H9 (cell line): ENCODE results near the gene GRID2IP. TPM values are rescaled to one million over a fixed set of nuclear protein-coding genes. Genes with fewer than 3 reads are reported as not detected.

ENCODE experiments used
- DNase-seq: peaks from one replicate; pipeline ENCODE4 v3.0.0-alpha.2; 2017
- H2AFZ ChIP-seq: one replicate; pipeline ENCODE4 v1.6.1; 2013; ENCODE audit warnings: mild to moderate bottlenecking, low read length, control low read depth, moderate library complexity
- H2AK5ac ChIP-seq: 2 replicates; pipeline ENCODE4 v1.6.1; 2013; ENCODE audit warnings: low read length, control low read depth, mixed read lengths; ENCODE audit not compliant: insufficient read length
- H2BK120ac ChIP-seq: one replicate; pipeline ENCODE4 v1.6.1; 2013; ENCODE audit warnings: low read depth, mild to moderate bottlenecking, low read length, control low read depth, inconsistent platforms; ENCODE audit not compliant: poor library complexity, severe bottlenecking
- H2BK12ac ChIP-seq: 2 replicates; pipeline ENCODE4 v1.6.1; 2013; ENCODE audit warnings: low read length, control low read depth, mixed read lengths, low read depth; ENCODE audit not compliant: insufficient read length
- H2BK15ac ChIP-seq: 2 replicates; pipeline ENCODE4 v1.6.1; 2013; ENCODE audit warnings: low read depth, low read length, control low read depth
- H2BK20ac ChIP-seq: one replicate; pipeline ENCODE4 v1.6.1; 2013; ENCODE audit warnings: low read depth, mild to moderate bottlenecking, low read length, control low read depth, inconsistent platforms; ENCODE audit not compliant: poor library complexity, severe bottlenecking
- H2BK5ac ChIP-seq: 2 replicates; pipeline ENCODE4 v1.6.1; 2013; ENCODE audit warnings: low read length, control low read depth, mixed read lengths; ENCODE audit not compliant: insufficient read length
- H3K14ac ChIP-seq: 2 replicates; pipeline ENCODE4 v1.6.1; 2013; ENCODE audit warnings: low read length, control low read depth; ENCODE audit not compliant: insufficient read depth
- H3K18ac ChIP-seq: 2 replicates; pipeline ENCODE4 v1.6.1; 2013; ENCODE audit warnings: low read depth, mild to moderate bottlenecking, mixed read lengths, low read length, control low read depth; ENCODE audit not compliant: insufficient read length
- H3K23ac ChIP-seq: 2 replicates; pipeline ENCODE4 v1.6.1; 2013; ENCODE audit warnings: low read length, control low read depth, mixed read lengths, low read depth; ENCODE audit not compliant: insufficient read length
- H3K23me2 ChIP-seq: 2 replicates; pipeline ENCODE4 v1.6.1; 2013; ENCODE audit warnings: low read depth, mild to moderate bottlenecking, mixed read lengths, low read length, control low read depth; ENCODE audit not compliant: insufficient read length, poor library complexity, severe bottlenecking
- H3K27ac ChIP-seq: 2 replicates; pipeline ENCODE4 v1.5.1; 2013; ENCODE audit warnings: low read length, control low read depth, mixed read lengths, low read depth; ENCODE audit not compliant: insufficient read length
- H3K27me3 ChIP-seq: 2 replicates; pipeline ENCODE4 v1.6.1; 2013; ENCODE audit warnings: low read length, control low read depth, inconsistent platforms; ENCODE audit not compliant: insufficient read depth
- H3K4ac ChIP-seq: 2 replicates; pipeline ENCODE4 v1.6.1; 2013; ENCODE audit warnings: low read depth, mild to moderate bottlenecking, control low read depth, inconsistent platforms, low read length, moderate library complexity
- H3K4me1 ChIP-seq: 2 replicates; pipeline ENCODE4 v1.6.1; 2013; ENCODE audit warnings: low read length, control low read depth, inconsistent platforms; ENCODE audit not compliant: insufficient read depth
- H3K4me2 ChIP-seq: 2 replicates; pipeline ENCODE4 v1.6.1; 2013; ENCODE audit warnings: low read length, control low read depth, mixed read lengths; ENCODE audit not compliant: insufficient read length, insufficient read depth
- H3K56ac ChIP-seq: 2 replicates; pipeline ENCODE4 v1.6.1; 2013; ENCODE audit warnings: low read depth, mild to moderate bottlenecking, mixed read lengths, low read length, control low read depth; ENCODE audit not compliant: insufficient read length
- H3K79me1 ChIP-seq: 2 replicates; pipeline ENCODE4 v1.6.1; 2013; ENCODE audit warnings: low read depth, mild to moderate bottlenecking, moderate library complexity, low read length, control low read depth, inconsistent platforms; ENCODE audit not compliant: insufficient read depth, poor library complexity, severe bottlenecking
- H3K79me2 ChIP-seq: 2 replicates; pipeline ENCODE4 v1.6.1; 2013; ENCODE audit warnings: low read length, control low read depth, inconsistent platforms; ENCODE audit not compliant: insufficient read depth
- H3K9ac ChIP-seq: 2 replicates; pipeline ENCODE4 v1.6.1; 2013; ENCODE audit warnings: low read length, control low read depth, mixed read lengths; ENCODE audit not compliant: insufficient read length; ENCODE audit errors: extremely low read depth
- H3K9me3 ChIP-seq: one replicate; pipeline ENCODE4 v1.6.1; 2013; ENCODE audit warnings: low read depth, low read length, inconsistent platforms; ENCODE audit not compliant: control insufficient read depth
- H3T11ph ChIP-seq: one replicate; pipeline ENCODE4 v1.6.1; 2013; ENCODE audit warnings: mild to moderate bottlenecking, low read length, control low read depth, inconsistent platforms
- H4K20me1 ChIP-seq: one replicate; pipeline ENCODE4 v1.6.1; 2013; ENCODE audit not compliant: control insufficient read depth, insufficient read length, insufficient read depth
- H4K5ac ChIP-seq: 2 replicates; pipeline ENCODE4 v1.6.1; 2013; ENCODE audit warnings: low read depth, mild to moderate bottlenecking, mixed read lengths, low read length, control low read depth; ENCODE audit not compliant: insufficient read length
- H4K8ac ChIP-seq: replicated peaks from 2 replicates; pipeline ENCODE4 v1.6.1; 2013; ENCODE audit warnings: low read length, control low read depth, mixed read lengths, low read depth; ENCODE audit not compliant: insufficient read length
- H4K91ac ChIP-seq: 2 replicates; pipeline ENCODE4 v1.6.1; 2013; ENCODE audit warnings: low read depth, mild to moderate bottlenecking, moderate library complexity, mixed read lengths, low read length, control low read depth; ENCODE audit not compliant: insufficient read length
- H3K27ac Mint-ChIP-seq, 3 experiments: 2 replicates in 2 of 3; 3 replicates in 1 of 3; pipeline ENCODE4 v1.8.0; 2020 to 2021; ENCODE audit warnings: mixed read lengths in 3 of 3, mild to moderate bottlenecking in 1 of 3, moderate library complexity in 1 of 3
- H3K27me3 Mint-ChIP-seq: 2 replicates; pipeline ENCODE4 v1.8.0; 2021; ENCODE audit warnings: low read depth, mild to moderate bottlenecking, moderate library complexity, mixed read lengths
- H3K36me3 Mint-ChIP-seq, 3 experiments: 2 replicates in 2 of 3; 3 replicates in 1 of 3; pipeline ENCODE4 v1.8.0; 2020 to 2021; ENCODE audit warnings: low read depth in 3 of 3, mixed read lengths in 3 of 3; ENCODE audit not compliant: insufficient read depth in 1 of 3
- H3K4me1 Mint-ChIP-seq, 2 experiments: 2 replicates each; pipeline ENCODE4 v1.8.0; 2020; ENCODE audit warnings: mixed read lengths in 2 of 2
- H3K4me3 Mint-ChIP-seq, 2 experiments: 2 replicates in 1 of 2; 3 replicates in 1 of 2; pipeline ENCODE4 v1.8.0; 2020 to 2021; ENCODE audit warnings: mild to moderate bottlenecking in 2 of 2, mixed read lengths in 2 of 2, moderate library complexity in 1 of 2
- H3K9me3 Mint-ChIP-seq, 2 experiments: 2 replicates in 1 of 2; 3 replicates in 1 of 2; pipeline ENCODE4 v1.8.0; 2020; ENCODE audit warnings: mild to moderate bottlenecking in 2 of 2, mixed read lengths in 2 of 2, moderate library complexity in 1 of 2
- CTCF ChIP-seq: fragments of 200-600 bp; sonication (generic); conservative IDR thresholded peaks from 3 replicates; pipeline ENCODE4 v1.8.0; 2021; ENCODE audit warnings: antibody characterized with exemption, mild to moderate bottlenecking
- WGBS: extraction: QIAGEN DNeasy Blood & Tissue Kit; methylation state at CpG from one replicate; pipeline ENCODE4 v1.1.7; 2013; ENCODE audit warnings: missing lambda C conversion rate, low lambda C conversion rate, mixed read lengths; ENCODE audit not compliant: insufficient read length; ENCODE audit errors: extremely low coverage; 5-methylcytosine and 5-hydroxymethylcytosine counted together
- total RNA-seq: library from RNA; stranded (reverse); gene quantifications from 2 replicates; pipeline ENCODE4 v1.2.1, GENCODE V29; 2021

GRID2IP gene
- total RNA-seq, 1 experiment from 2014 or later, result 1.7 TPM

- no peaks in the 10 kb centered on the region for H3K23me2 ChIP-seq
- H3K9me3 Mint-ChIP-seq, result peaks cover 16 to 17% of the 10 kb centered on the region in 2 experiments
- H3K18ac ChIP-seq, result no peak overlapping the region
- H3K27me3 Mint-ChIP-seq, result no peaks in the 10 kb centered on the region
- H3K4me3 Mint-ChIP-seq, result no peak overlapping the region
- no CpG with 5 or more reads among the region's 4 CpGs for WGBS
- H4K8ac ChIP-seq, result no peak overlapping the region
- no peak overlapping the region for H2BK120ac ChIP-seq
- no peaks in the 10 kb centered on the region for H4K20me1 ChIP-seq
- no peak overlapping the region for H2AK5ac ChIP-seq
- H4K5ac ChIP-seq, result no peak overlapping the region
- no peak overlapping the region for H3K4me2 ChIP-seq
- H3K36me3 Mint-ChIP-seq, result peaks cover 30 to 53% (median 33%) of the 10 kb centered on the region in 3 experiments
- no peaks in the 10 kb centered on the region for H3K27me3 ChIP-seq
- no peaks in the 10 kb centered on the region for H3K4me1 ChIP-seq
- no peak overlapping the region for H4K91ac ChIP-seq
- no peaks in the 10 kb centered on the region for H3K4me1 Mint-ChIP-seq
- no peaks in the 10 kb centered on the region for H3K79me2 ChIP-seq
- peaks cover 13% of the 10 kb centered on the region for H3K9me3 ChIP-seq
- no peak overlapping the region for H3K27ac ChIP-seq
- DNase-seq, result no peak
- H2BK20ac ChIP-seq, result no peak overlapping the region
- no peak overlapping the region for H2BK5ac ChIP-seq
- no peak overlapping the region for H3K56ac ChIP-seq
- no peak overlapping the region for H3K27ac Mint-ChIP-seq
- H3K4ac ChIP-seq, result no peak overlapping the region
- H3K14ac ChIP-seq, result no peak overlapping the region
- H2AFZ ChIP-seq, result no peak overlapping the region
- H3K9ac ChIP-seq, result no peak overlapping the region
- H3K79me1 ChIP-seq, result no peaks in the 10 kb centered on the region
- no peak overlapping the region for H3T11ph ChIP-seq
- TF ChIP-seq CTCF, result no peak
- H2BK12ac ChIP-seq, result no peak overlapping the region
- no peak overlapping the region for H3K23ac ChIP-seq
- no peak overlapping the region for H2BK15ac ChIP-seq
Observed at GRCh38 chr7:6461946-6462550, 89.2 kb downstream of the GRID2IP start.
